ENCODE measurements around the gene SLC30A2. TPM values are rescaled to one million over a fixed set of nuclear protein-coding genes. Genes with fewer than 3 reads are reported as not detected.

Gene SLC30A2
- total and polyA plus RNA-seq, 9 of the 15 experiments (the other 6 are each of a cell fraction or from before 2014, with no cell fraction given) = 0.01 to 0.18 (median 0.06) TPM; not detected in 3

- TF ChIP-seq ZNF318 (IDR thresholded peaks at IDR 0.05; ENCODE audit: borderline replicate concordance in 1 of 2, low read depth in 1 of 2) = peak in 1 of 2 experiments; percentile 66; a peak in 1 of 4 replicates
- TF ChIP-seq AFF1 (IDR thresholded peaks at IDR 0.05; ENCODE audit: low read depth in 1 of 2, partially characterized antibody in 2 of 2) = peak; percentile 17 to 83
- peak; percentile 99 for TF ChIP-seq TAL1 (IDR thresholded peaks at IDR 0.05)
- TF ChIP-seq MCM5 (IDR thresholded peaks at IDR 0.05; ENCODE audit: low read depth) = no peak
- TF ChIP-seq BHLHE40 (IDR thresholded peaks at IDR 0.05; ENCODE audit: low read length) = peak; percentile 58; the same call in 1 of the 2 replicates
- TF ChIP-seq RBM39 (optimal IDR thresholded peaks at IDR 0.05; ENCODE audit: low read depth, low read length) = no peak
- TF ChIP-seq ZNF445 (CRISPR knock-in tag; IDR thresholded peaks at IDR 0.05; ENCODE audit: low read depth) = no peak
- TF ChIP-seq CBFA2T2 (conservative IDR thresholded peaks at IDR 0.05) = peak; percentile 99
- TF ChIP-seq POLR2H (tag; IDR thresholded peaks at IDR 0.05; ENCODE audit: low read depth) = no peak
- TF ChIP-seq CREB3 (tag; conservative IDR thresholded peaks at IDR 0.05; ENCODE audit: low read depth) = peak; percentile 88; the same call in 1 of the 2 replicates
- no peak for TF ChIP-seq ARID2 (IDR thresholded peaks at IDR 0.05)
- no peak for TF ChIP-seq ZNF224 (CRISPR knock-in tag; IDR thresholded peaks at IDR 0.05)
Observed at GRCh38 chr1:26070296-26070962, 24.5 kb upstream of the SLC30A2 start (continued).
